Keratinocyte (primary cell): ENCODE data around the gene CANT1. TPM values are rescaled to one million over a fixed set of nuclear protein-coding genes. Genes with fewer than 3 reads are reported as not detected.

ENCODE experiments used
- DNase-seq: peaks from one replicate; pipeline ENCODE4 v3.0.0-alpha.2; 2011; ENCODE audit warnings: low read depth, missing footprints, low spot score
- FAIRE-seq: peaks from 2 replicates; lab custom pipeline; 2011; peaks lifted over from hg19 to GRCh38; lab: Jason Lieb, UNC
- H2AFZ ChIP-seq: 2 replicates; pipeline ENCODE4 v1.6.0; 2012; ENCODE audit warnings: low read length, control low read depth, inconsistent platforms; ENCODE audit not compliant: control insufficient read depth
- H3K27ac ChIP-seq: 2 replicates; pipeline ENCODE4 v1.5.1; 2011; ENCODE audit warnings: low read length; ENCODE audit not compliant: control insufficient read depth, insufficient read depth
- H3K27me3 ChIP-seq: 3 replicates; pipeline ENCODE4 v1.6.0; 2011; ENCODE audit warnings: low read length; ENCODE audit not compliant: control insufficient read depth, insufficient read depth; ENCODE audit errors: extremely low read depth
- H3K36me3 ChIP-seq, 2 experiments: 2 replicates in 1 of 2; 3 replicates in 1 of 2; pipeline ENCODE4 v1.5.1; 2011; ENCODE audit warnings: low read length in 2 of 2, mild to moderate bottlenecking in 1 of 2; ENCODE audit not compliant: control insufficient read depth in 2 of 2, insufficient read depth in 2 of 2; ENCODE audit errors: extremely low read depth in 1 of 2
- H3K4me1 ChIP-seq: 3 replicates; pipeline ENCODE4 v1.5.1; 2011; ENCODE audit warnings: low read length; ENCODE audit not compliant: control insufficient read depth, insufficient read depth; ENCODE audit errors: extremely low read depth
- H3K4me2 ChIP-seq: 3 replicates; pipeline ENCODE4 v1.6.0; 2011; ENCODE audit warnings: low read depth, low read length; ENCODE audit not compliant: control insufficient read depth, insufficient read depth; ENCODE audit errors: extremely low read depth
- H3K4me3 ChIP-seq, 3 experiments: fragments of 200-600 bp in 1 of 3; sonication (generic) in 1 of 3; 2 replicates in 2 of 3; 3 replicates in 1 of 3; pipeline ENCODE4 v1.5.1; 2011 to 2016; ENCODE audit warnings: low read length in 3 of 3, mild to moderate bottlenecking in 3 of 3, control low read depth in 2 of 3, inconsistent platforms in 1 of 3, low read depth in 1 of 3, mixed read lengths in 1 of 3, mixed run types in 1 of 3, moderate library complexity in 1 of 3; ENCODE audit not compliant: control insufficient read depth in 2 of 3, insufficient read depth in 2 of 3; ENCODE audit errors: extremely low read depth in 1 of 3
- H3K79me2 ChIP-seq: 2 replicates; pipeline ENCODE4 v1.6.0; 2012; ENCODE audit warnings: low read length; ENCODE audit not compliant: control insufficient read depth, insufficient read depth
- H3K9ac ChIP-seq: 3 replicates; pipeline ENCODE4 v1.6.0; 2011; ENCODE audit warnings: low read length; ENCODE audit not compliant: control insufficient read depth, insufficient read depth; ENCODE audit errors: extremely low read depth
- H3K9me1 ChIP-seq: 3 replicates; pipeline ENCODE4 v1.6.0; 2011; ENCODE audit warnings: low read length; ENCODE audit not compliant: control insufficient read depth, insufficient read depth; ENCODE audit errors: extremely low read depth
- H3K9me3 ChIP-seq: 2 replicates; pipeline ENCODE4 v1.5.1; 2012; ENCODE audit warnings: low read depth, low read length; ENCODE audit not compliant: control insufficient read depth
- H4K20me1 ChIP-seq: 3 replicates; pipeline ENCODE4 v1.6.0; 2011; ENCODE audit warnings: low read length; ENCODE audit not compliant: control insufficient read depth, insufficient read depth; ENCODE audit errors: extremely low read depth
- EZH2 ChIP-seq: IDR thresholded peaks from one replicate; pipeline ENCODE4 v1.6.1; 2012; ENCODE audit warnings: inconsistent platforms, mild to moderate bottlenecking, low read length, moderate library complexity
- dilution Hi-C: fragments of 300-500 bp; cut with MboI; formaldehyde crosslinking; loops from one replicate; pipeline ENCODE4 v1.7.0; 2020; ENCODE audit warnings: low sequenced_read_pairs; ENCODE audit not compliant: extremely low pct_ligation_motif_present
- polyA plus RNA-seq, 5 experiments: library from polyadenylated mRNA; depleted of rRNA in 3 of 5; stranded (reverse) in 3 of 5; stranded (forward) in 1 of 5; unstranded in 1 of 5; fragments of >200 nt; gene quantifications; 1 replicate in 1 of 5; 2 replicates in 3 of 5; 3 replicates in 1 of 5; pipeline versions ENCODE4 v1.2.1 to v1.2.3, GENCODE V29; 2011 to 2012; ENCODE audit warnings: missing spikeins in 2 of 5, low read depth in 1 of 5, low replicate concordance in 1 of 5
- TF ChIP-seq, protein P1 (sequence below), 3 experiments: IDR thresholded peaks in 1 of 3; conservative IDR thresholded peaks in 1 of 3; optimal IDR thresholded peaks in 1 of 3; 2 replicates in 2 of 3; 3 replicates in 1 of 3; pipeline versions ENCODE3 to v1.5.1; 2011; ENCODE audit warnings: low read length in 3 of 3, mild to moderate bottlenecking in 3 of 3, moderate library complexity in 2 of 3, control low read depth in 1 of 3, inconsistent platforms in 1 of 3; ENCODE audit not compliant: insufficient read depth in 2 of 3; ENCODE audit errors: extremely low read depth in 1 of 3

The CANT1 gene
- polyA plus RNA-seq, 1 donor (not counting 4 experiments of a cell fraction or from before 2014, with no cell fraction given): 53.2 TPM

GRCh38 chr17:78980624-78980972 is 29.0 kb downstream of the CANT1 start:
- no peak overlapping the region for H3K4me2 ChIP-seq
- dilution Hi-C loops: no loop called here
- no peak for FAIRE-seq
- TF ChIP-seq EZH2: no peak
- TF ChIP-seq, protein P1, sequence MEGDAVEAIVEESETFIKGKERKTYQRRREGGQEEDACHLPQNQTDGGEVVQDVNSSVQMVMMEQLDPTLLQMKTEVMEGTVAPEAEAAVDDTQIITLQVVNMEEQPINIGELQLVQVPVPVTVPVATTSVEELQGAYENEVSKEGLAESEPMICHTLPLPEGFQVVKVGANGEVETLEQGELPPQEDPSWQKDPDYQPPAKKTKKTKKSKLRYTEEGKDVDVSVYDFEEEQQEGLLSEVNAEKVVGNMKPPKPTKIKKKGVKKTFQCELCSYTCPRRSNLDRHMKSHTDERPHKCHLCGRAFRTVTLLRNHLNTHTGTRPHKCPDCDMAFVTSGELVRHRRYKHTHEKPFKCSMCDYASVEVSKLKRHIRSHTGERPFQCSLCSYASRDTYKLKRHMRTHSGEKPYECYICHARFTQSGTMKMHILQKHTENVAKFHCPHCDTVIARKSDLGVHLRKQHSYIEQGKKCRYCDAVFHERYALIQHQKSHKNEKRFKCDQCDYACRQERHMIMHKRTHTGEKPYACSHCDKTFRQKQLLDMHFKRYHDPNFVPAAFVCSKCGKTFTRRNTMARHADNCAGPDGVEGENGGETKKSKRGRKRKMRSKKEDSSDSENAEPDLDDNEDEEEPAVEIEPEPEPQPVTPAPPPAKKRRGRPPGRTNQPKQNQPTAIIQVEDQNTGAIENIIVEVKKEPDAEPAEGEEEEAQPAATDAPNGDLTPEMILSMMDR (optimal IDR thresholded peaks at IDR 0.05 in 1 of 3, IDR thresholded peaks at IDR 0.05 in 1 of 3, conservative IDR thresholded peaks at IDR 0.05 in 1 of 3; ENCODE audit: extremely low read depth in 1 of 3, insufficient read depth in 2 of 3, low read length in 3 of 3): no peak
- H3K79me2 ChIP-seq: peaks cover 18% of the 10 kb centered on the region
- no peak overlapping the region for H3K27ac ChIP-seq
- H3K4me1 ChIP-seq: peaks cover 35% of the 10 kb centered on the region
- no peaks in the 10 kb centered on the region for H3K9me1 ChIP-seq
- H3K9ac ChIP-seq: peak overlapping the region; percentile 69
- H3K36me3 ChIP-seq: peaks cover 0 to 4% of the 10 kb centered on the region in 2 experiments
- H3K9me3 ChIP-seq: no peaks in the 10 kb centered on the region
- H3K27me3 ChIP-seq: no peaks in the 10 kb centered on the region
- H3K4me3 ChIP-seq: no peak overlapping the region
- H2AFZ ChIP-seq: no peak overlapping the region
- H4K20me1 ChIP-seq: no peaks in the 10 kb centered on the region
- no peak for DNase-seq

DNA sequence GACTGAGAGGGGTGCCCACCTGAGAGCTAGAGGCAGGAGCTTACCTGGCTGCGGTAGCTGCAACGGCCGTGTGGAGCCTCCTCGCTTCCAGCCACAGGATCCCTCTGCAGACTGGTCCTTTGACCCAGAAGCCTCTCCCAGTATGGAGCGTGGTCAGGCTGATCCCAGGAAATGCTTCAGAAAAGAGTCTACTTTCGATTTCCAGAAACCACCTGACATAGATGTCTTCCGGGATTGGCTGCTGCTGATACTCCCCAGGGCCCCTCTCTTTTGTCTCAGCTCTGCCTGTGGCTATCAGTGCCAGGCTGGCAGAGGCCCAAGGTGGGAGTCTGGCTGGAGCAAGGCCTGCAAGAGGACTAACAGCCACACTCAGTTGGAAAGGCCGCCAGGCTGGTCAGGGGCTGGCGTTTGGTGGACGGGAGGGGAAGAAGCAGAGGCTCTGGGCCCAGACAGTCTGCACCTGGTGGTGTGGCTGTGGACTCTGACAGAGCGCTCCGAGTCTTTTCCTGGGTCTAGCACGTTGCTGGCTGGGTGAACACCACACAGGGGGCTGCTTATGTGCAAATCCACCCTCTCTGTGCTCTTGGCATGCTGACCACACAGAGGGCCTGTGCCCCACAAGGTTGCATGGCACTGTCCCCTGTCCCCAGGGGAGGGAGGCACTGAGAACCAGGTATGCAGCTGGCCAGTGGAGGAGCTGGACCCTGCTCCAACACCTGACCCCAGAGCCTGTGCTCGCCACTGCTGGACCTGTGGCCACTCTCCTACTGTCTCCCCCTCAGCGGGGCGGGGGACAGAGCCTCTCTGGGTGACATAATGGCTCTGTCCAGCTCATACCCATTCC is 29.6 kb downstream of the CANT1 start, which contains the start of gene LGALS3BP:
Gene LGALS3BP (minus strand): TSS at position 144 of the 844 bp plus-strand sequence. CDS start 2,732 bp downstream, outside the sequence.
- Histone ChIP-seq H3K4me2 (peak within 1 kb of the TSS; percentile 80), H3K27ac (peak within 1 kb of the TSS; percentile 36), H2AFZ (peak within 1 kb of the TSS; percentile 80), H3K9me1 (no peaks in the 10 kb centered on the region), H3K4me1 (peaks cover 38% of the 10 kb centered on the region), H4K20me1 (no peaks in the 10 kb centered on the region), H3K9ac (peak within 1 kb of the TSS; percentile 69), H3K36me3 (peaks cover 0 to 4% of the 10 kb centered on the region in 2 experiments), H3K9me3 (no peaks in the 10 kb centered on the region), H3K79me2 (peaks cover 18% of the 10 kb centered on the region), H3K4me3 (peak within 1 kb of the TSS; percentile 44 to 72 (median 60)), H3K27me3 (no peaks in the 10 kb centered on the region)
- peak; percentile 67 for FAIRE-seq
- no peak for DNase-seq
- dilution Hi-C loops: no loop called here
- no peak for TF ChIP-seq EZH2
